Measurements from ENCODE around the gene TNNT2.

Gene TNNT2

GRCh38 chr1:201399352-201400126 lies 22.1 kb upstream of the TNNT2 start:
- no peak overlapping the region for H3K4me3 ChIP-seq (ENCODE audit: low read depth, low read length)
- no peak for TF ChIP-seq POLR2A (IDR thresholded peaks at IDR 0.05; ENCODE audit: extremely low read depth, insufficient read length)
- no peak for TF ChIP-seq MYC (IDR thresholded peaks at IDR 0.05; ENCODE audit: low read depth, low read length)
- TF ChIP-seq MAX (IDR thresholded peaks at IDR 0.05; ENCODE audit: low read depth, low read length), result no peak
- no peak for TF ChIP-seq CTCF (IDR thresholded peaks at IDR 0.05; ENCODE audit: low read depth, low read length)
- DNase-seq (ENCODE audit: low read depth), result no peak

GRCh38 chr1:201399018-201399351 lies 21.5 kb upstream of the TNNT2 start, which contains the start of gene LAD1:
TSS of gene LAD1 (minus strand) at chr1:201399324. CDS start at chr1:201399306, 18 bp downstream.
- DNase-seq (ENCODE audit: low read depth), result no peak
- H3K4me3 ChIP-seq (ENCODE audit: low read depth, low read length), result no peak within 1 kb of the TSS
- TF ChIP-seq MAX (IDR thresholded peaks at IDR 0.05; ENCODE audit: low read depth, low read length) (no peak), CTCF (IDR thresholded peaks at IDR 0.05; ENCODE audit: low read depth, low read length) (no peak), POLR2A (IDR thresholded peaks at IDR 0.05; ENCODE audit: extremely low read depth, insufficient read length) (no peak), MYC (IDR thresholded peaks at IDR 0.05; ENCODE audit: low read depth, low read length) (no peak)

GRCh38 chr1:201397675-201398074 lies 20.2 kb upstream of the TNNT2 start:
- DNase-seq (ENCODE audit: low read depth), result no peak
- TF ChIP-seq MYC (IDR thresholded peaks at IDR 0.05; ENCODE audit: low read depth, low read length) (no peak), CTCF (IDR thresholded peaks at IDR 0.05; ENCODE audit: low read depth, low read length) (no peak), MAX (IDR thresholded peaks at IDR 0.05; ENCODE audit: low read depth, low read length) (no peak), POLR2A (IDR thresholded peaks at IDR 0.05; ENCODE audit: extremely low read depth, insufficient read length) (no peak)

GRCh38 chr1:201396861-201397464 lies 19.5 kb upstream of the TNNT2 start:
- H3K4me3 ChIP-seq (ENCODE audit: low read depth, low read length), result no peak overlapping the region
- TF ChIP-seq MYC (IDR thresholded peaks at IDR 0.05; ENCODE audit: low read depth, low read length), result no peak
- no peak for TF ChIP-seq CTCF (IDR thresholded peaks at IDR 0.05; ENCODE audit: low read depth, low read length)
- TF ChIP-seq POLR2A (IDR thresholded peaks at IDR 0.05; ENCODE audit: extremely low read depth, insufficient read length), result no peak
- no peak for TF ChIP-seq MAX (IDR thresholded peaks at IDR 0.05; ENCODE audit: low read depth, low read length)
- DNase-seq (ENCODE audit: low read depth), result no peak

More at GRCh38 chr1:201397675-201398074, 20.2 kb upstream of the TNNT2 start:
- no peak overlapping the region for H3K4me3 ChIP-seq (ENCODE audit: low read depth, low read length)

GRCh38 chr1:201395936-201396335 lies 18.5 kb upstream of the TNNT2 start:
- no peak for DNase-seq (ENCODE audit: low read depth)
- no peak for TF ChIP-seq MAX (IDR thresholded peaks at IDR 0.05; ENCODE audit: low read depth, low read length)
- no peak for TF ChIP-seq POLR2A (IDR thresholded peaks at IDR 0.05; ENCODE audit: extremely low read depth, insufficient read length)
- no peak for TF ChIP-seq CTCF (IDR thresholded peaks at IDR 0.05; ENCODE audit: low read depth, low read length)
- TF ChIP-seq MYC (IDR thresholded peaks at IDR 0.05; ENCODE audit: low read depth, low read length), result no peak
- no peak overlapping the region for H3K4me3 ChIP-seq (ENCODE audit: low read depth, low read length)

Measured in NB4 (cell line).